B cell (primary cell): ENCODE measurements around the gene FBXW5.

ENCODE experiments used
- EZH2 ChIP-seq: IDR thresholded peaks from 2 replicates; pipeline ENCODE4 v1.6.1; 2012; ENCODE audit warnings: borderline replicate concordance, low read depth, mild to moderate bottlenecking, moderate library complexity, low read length; ENCODE audit not compliant: insufficient read depth, poor library complexity, severe bottlenecking
- TF ChIP-seq, protein P1 (sequence below): fragments of 200-600 bp; IDR thresholded peaks from one replicate; pipeline ENCODE4 v1.8.0; 2022; ENCODE audit warnings: antibody characterized with exemption, mild to moderate bottlenecking

DNA sequence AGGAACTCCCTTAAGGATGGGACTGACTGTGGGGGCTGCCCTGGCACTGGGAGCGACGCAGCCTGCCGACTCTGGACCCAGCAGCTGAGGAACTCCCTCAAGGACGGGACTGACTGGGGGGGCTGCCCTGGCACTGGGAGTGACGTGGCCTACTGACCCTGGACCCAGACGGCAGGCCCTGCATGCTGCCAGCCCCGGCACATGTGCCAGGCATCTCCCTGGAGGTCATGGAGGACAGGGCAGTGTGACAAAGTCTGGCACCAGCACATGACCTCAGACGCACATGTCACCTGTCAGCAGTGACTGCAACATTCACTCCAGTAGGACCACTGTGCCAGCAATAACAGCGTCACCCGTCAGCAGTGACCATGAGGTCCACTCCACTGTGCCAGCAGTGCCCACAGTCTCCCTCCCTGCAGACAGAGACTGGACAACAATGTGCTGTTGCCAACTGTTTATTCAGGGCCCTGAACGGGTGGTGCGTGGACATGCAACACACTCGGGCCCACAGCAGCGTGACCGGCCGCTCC, 4.5 kb downstream of the FBXW5 start:
- TF ChIP-seq EZH2 = no peak
- TF ChIP-seq, protein P1, sequence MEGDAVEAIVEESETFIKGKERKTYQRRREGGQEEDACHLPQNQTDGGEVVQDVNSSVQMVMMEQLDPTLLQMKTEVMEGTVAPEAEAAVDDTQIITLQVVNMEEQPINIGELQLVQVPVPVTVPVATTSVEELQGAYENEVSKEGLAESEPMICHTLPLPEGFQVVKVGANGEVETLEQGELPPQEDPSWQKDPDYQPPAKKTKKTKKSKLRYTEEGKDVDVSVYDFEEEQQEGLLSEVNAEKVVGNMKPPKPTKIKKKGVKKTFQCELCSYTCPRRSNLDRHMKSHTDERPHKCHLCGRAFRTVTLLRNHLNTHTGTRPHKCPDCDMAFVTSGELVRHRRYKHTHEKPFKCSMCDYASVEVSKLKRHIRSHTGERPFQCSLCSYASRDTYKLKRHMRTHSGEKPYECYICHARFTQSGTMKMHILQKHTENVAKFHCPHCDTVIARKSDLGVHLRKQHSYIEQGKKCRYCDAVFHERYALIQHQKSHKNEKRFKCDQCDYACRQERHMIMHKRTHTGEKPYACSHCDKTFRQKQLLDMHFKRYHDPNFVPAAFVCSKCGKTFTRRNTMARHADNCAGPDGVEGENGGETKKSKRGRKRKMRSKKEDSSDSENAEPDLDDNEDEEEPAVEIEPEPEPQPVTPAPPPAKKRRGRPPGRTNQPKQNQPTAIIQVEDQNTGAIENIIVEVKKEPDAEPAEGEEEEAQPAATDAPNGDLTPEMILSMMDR = no peak
